SU-DHL-6 (cell line): ENCODE results near the gene FGFR3.

ENCODE experiments used
- EZH2phosphoT487 ChIP-seq: fragments of 200-600 bp; sonication (generic), shearing (Covaris generic); conservative IDR thresholded peaks from 2 replicates; pipeline ENCODE4 v1.6.1; 2018; ENCODE audit warnings: mild to moderate bottlenecking, antibody characterized with exemption, low read length, moderate library complexity, mixed read lengths
- TF ChIP-seq, protein P1 (sequence below): fragments of 200-600 bp; sonication (generic); IDR thresholded peaks from one replicate; pipeline ENCODE4 v1.5.1; 2017; ENCODE audit warnings: antibody characterized with exemption, mild to moderate bottlenecking, low read length, moderate library complexity; ENCODE audit not compliant: insufficient read depth, poor library complexity, severe bottlenecking

DNA sequence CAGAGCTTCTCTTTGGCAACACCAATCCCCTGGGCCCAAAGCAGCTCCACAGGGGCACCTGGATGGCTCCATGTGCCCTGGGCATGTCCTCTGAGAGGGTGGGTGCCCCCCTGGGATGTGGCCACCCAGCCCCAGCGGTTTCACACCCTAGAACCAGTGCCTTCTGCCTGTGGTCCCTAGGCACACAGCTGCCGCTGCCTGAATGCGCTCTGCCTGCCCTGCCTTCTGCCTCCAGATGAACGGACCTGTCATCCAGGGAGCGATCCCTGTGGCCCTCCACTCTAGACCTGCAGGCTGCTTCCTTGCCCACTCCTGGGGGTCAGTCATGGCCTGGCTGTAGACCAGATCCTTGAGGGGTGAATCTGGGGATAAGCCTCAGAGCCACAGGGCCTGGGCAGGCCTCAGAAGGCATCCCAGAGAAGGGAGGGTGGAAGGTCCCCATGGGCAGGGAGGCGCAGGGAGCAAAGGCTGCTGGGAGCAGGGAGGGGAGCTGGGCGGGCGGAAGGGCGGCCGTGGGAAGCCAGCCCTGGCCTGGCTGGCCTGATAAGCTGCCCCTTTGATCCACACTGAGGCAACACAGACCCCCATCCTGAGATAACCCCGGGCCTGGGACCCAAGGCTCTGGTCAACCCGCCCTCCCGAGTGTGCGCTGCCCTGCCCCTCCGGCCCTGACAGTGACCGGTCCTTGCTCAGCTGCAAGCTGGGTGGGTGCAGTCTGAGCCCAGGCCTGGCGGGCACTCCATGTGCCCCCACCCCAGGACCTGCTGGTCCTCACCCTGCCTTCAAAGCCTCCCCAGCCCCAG, 8.1 kb upstream of the FGFR3 start:
- TF ChIP-seq, protein P1, sequence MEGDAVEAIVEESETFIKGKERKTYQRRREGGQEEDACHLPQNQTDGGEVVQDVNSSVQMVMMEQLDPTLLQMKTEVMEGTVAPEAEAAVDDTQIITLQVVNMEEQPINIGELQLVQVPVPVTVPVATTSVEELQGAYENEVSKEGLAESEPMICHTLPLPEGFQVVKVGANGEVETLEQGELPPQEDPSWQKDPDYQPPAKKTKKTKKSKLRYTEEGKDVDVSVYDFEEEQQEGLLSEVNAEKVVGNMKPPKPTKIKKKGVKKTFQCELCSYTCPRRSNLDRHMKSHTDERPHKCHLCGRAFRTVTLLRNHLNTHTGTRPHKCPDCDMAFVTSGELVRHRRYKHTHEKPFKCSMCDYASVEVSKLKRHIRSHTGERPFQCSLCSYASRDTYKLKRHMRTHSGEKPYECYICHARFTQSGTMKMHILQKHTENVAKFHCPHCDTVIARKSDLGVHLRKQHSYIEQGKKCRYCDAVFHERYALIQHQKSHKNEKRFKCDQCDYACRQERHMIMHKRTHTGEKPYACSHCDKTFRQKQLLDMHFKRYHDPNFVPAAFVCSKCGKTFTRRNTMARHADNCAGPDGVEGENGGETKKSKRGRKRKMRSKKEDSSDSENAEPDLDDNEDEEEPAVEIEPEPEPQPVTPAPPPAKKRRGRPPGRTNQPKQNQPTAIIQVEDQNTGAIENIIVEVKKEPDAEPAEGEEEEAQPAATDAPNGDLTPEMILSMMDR, result no peak
- TF ChIP-seq EZH2phosphoT487, result no peak
